Measurements from ENCODE around the gene SLCO3A1.

Gene SLCO3A1

GRCh38 chr15:92149029-92149428, 295.5 kb downstream of the SLCO3A1 start:
- H3K4me3 ChIP-seq (ENCODE audit: low read depth, low read length) = no peak overlapping the region
- DNase-seq (ENCODE audit: low read depth) = no peak
- TF ChIP-seq CTCF (IDR thresholded peaks at IDR 0.05; ENCODE audit: low read depth, low read length, missing control alignments) = no peak

- TF ChIP-seq CTCF (IDR thresholded peaks at IDR 0.05; ENCODE audit: low read depth, low read length, missing control alignments) = no peak
- no peak overlapping the region for H3K4me3 ChIP-seq (ENCODE audit: low read depth, low read length)
- no peak for DNase-seq (ENCODE audit: low read depth)
Observed at GRCh38 chr15:92149465-92149864, 296.0 kb downstream of the SLCO3A1 start.

GRCh38 chr15:92151168-92151567, 297.7 kb downstream of the SLCO3A1 start:
- no peak overlapping the region for H3K4me3 ChIP-seq (ENCODE audit: low read depth, low read length)
- TF ChIP-seq CTCF (IDR thresholded peaks at IDR 0.05; ENCODE audit: low read depth, low read length, missing control alignments) = no peak
- no peak for DNase-seq (ENCODE audit: low read depth)

- DNase-seq (ENCODE audit: low read depth) = no peak
- TF ChIP-seq CTCF (IDR thresholded peaks at IDR 0.05; ENCODE audit: low read depth, low read length, missing control alignments) = no peak
- H3K4me3 ChIP-seq (ENCODE audit: low read depth, low read length) = no peak overlapping the region
Observed at GRCh38 chr15:92151741-92152140, 298.2 kb downstream of the SLCO3A1 start.

GRCh38 chr15:92152983-92153382, 299.5 kb downstream of the SLCO3A1 start:
- no peak for TF ChIP-seq CTCF (IDR thresholded peaks at IDR 0.05; ENCODE audit: low read depth, low read length, missing control alignments)

GRCh38 chr15:92153620-92154019, 300.1 kb downstream of the SLCO3A1 start:
- no peak for TF ChIP-seq CTCF (IDR thresholded peaks at IDR 0.05; ENCODE audit: low read depth, low read length, missing control alignments)
- no peak overlapping the region for H3K4me3 ChIP-seq (ENCODE audit: low read depth, low read length)
- no peak for DNase-seq (ENCODE audit: low read depth)

More at GRCh38 chr15:92152983-92153382, 299.5 kb downstream of the SLCO3A1 start:
- no peak for DNase-seq (ENCODE audit: low read depth)
- no peak overlapping the region for H3K4me3 ChIP-seq (ENCODE audit: low read depth, low read length)

- TF ChIP-seq CTCF (IDR thresholded peaks at IDR 0.05; ENCODE audit: low read depth, low read length, missing control alignments) = no peak
- H3K4me3 ChIP-seq (ENCODE audit: low read depth, low read length) = no peak overlapping the region
- no peak for DNase-seq (ENCODE audit: low read depth)
Observed at GRCh38 chr15:92155934-92156333, 302.4 kb downstream of the SLCO3A1 start.
